Stimulated activated naive CD8-positive, alpha-beta T cell treated with anti-CD3 and anti-CD28 coated beads, Interleukin-15, Interleukin-2, amounts not matched to agents 100 ng/mL and 50 ng/mL, for 24 hours (primary cell): Measurements from ENCODE around the gene MPP7.
A peak's percentile ranks its signal among the peaks of the same experiment; 100 is the strongest.
"Not testable (repeated sequence)": the region's sequence is repeated elsewhere in the genome, so short reads cannot be mapped to it uniquely, and the experiment has no call there.

Source experiments
- H3K27ac Mint-ChIP-seq: one replicate; pipeline ENCODE4 v1.8.0; 2021; ENCODE audit warnings: mild to moderate bottlenecking, mixed read lengths
- H3K27me3 Mint-ChIP-seq: one replicate; pipeline ENCODE4 v1.8.0; 2021; ENCODE audit warnings: mixed read lengths
- H3K36me3 Mint-ChIP-seq: one replicate; pipeline ENCODE4 v1.8.0; 2021; ENCODE audit warnings: low read depth, mixed read lengths
- H3K4me1 Mint-ChIP-seq: one replicate; pipeline ENCODE4 v1.8.0; 2021; ENCODE audit warnings: low read depth, mixed read lengths
- H3K4me3 Mint-ChIP-seq: one replicate; pipeline ENCODE4 v1.8.0; 2021; ENCODE audit warnings: mild to moderate bottlenecking, mixed read lengths
- H3K9me3 Mint-ChIP-seq: one replicate; pipeline ENCODE4 v1.8.0; 2021; ENCODE audit warnings: mixed read lengths

Gene MPP7

GRCh38 chr10:28302638-28303488, at the start of gene MPP7:
TSS of gene MPP7 (minus strand) at chr10:28303064. CDS start at chr10:28238604, 64,460 bp downstream.
- H3K36me3 Mint-ChIP-seq: no peaks in the 10 kb centered on the region
- H3K27me3 Mint-ChIP-seq: peaks cover 8% of the 10 kb centered on the region
- H3K4me1 Mint-ChIP-seq: peaks cover 53% of the 10 kb centered on the region
- peak within 1 kb of the TSS; percentile 95 for H3K4me3 Mint-ChIP-seq
- peak within 1 kb of the TSS; percentile 84 for H3K27ac Mint-ChIP-seq
- no peaks in the 10 kb centered on the region for H3K9me3 Mint-ChIP-seq

- no peaks in the 10 kb centered on the region for H3K4me1 Mint-ChIP-seq
- peaks cover 6% of the 10 kb centered on the region for H3K36me3 Mint-ChIP-seq
- no peaks in the 10 kb centered on the region for H3K27me3 Mint-ChIP-seq
- peaks cover 3% of the 10 kb centered on the region for H3K9me3 Mint-ChIP-seq
- no peak overlapping the region for H3K27ac Mint-ChIP-seq
- no peak overlapping the region for H3K4me3 Mint-ChIP-seq
These were observed 47.0 kb upstream of the MPP7 start for GRCh38 chr10:28349892-28350291.

- peaks cover 6% of the 10 kb centered on the region for H3K36me3 Mint-ChIP-seq
- no peak overlapping the region for H3K27ac Mint-ChIP-seq
- no peaks in the 10 kb centered on the region for H3K27me3 Mint-ChIP-seq
- peaks cover 10% of the 10 kb centered on the region for H3K4me1 Mint-ChIP-seq
- H3K9me3 Mint-ChIP-seq: peaks cover 8% of the 10 kb centered on the region
- no peak overlapping the region for H3K4me3 Mint-ChIP-seq
These were observed 41.4 kb upstream of the MPP7 start for GRCh38 chr10:28343987-28344895.

GRCh38 chr10:28343252-28343651, 40.4 kb upstream of the MPP7 start:
- Mint-ChIP-seq H3K4me3 (no peak overlapping the region), H3K4me1 (peaks cover 12% of the 10 kb centered on the region), H3K9me3 (peaks cover 8% of the 10 kb centered on the region), H3K27me3 (no peaks in the 10 kb centered on the region), H3K36me3 (peaks cover 6% of the 10 kb centered on the region), H3K27ac (peak overlapping the region; percentile 17)

- not testable (repeated sequence) for H3K27me3 Mint-ChIP-seq, H3K4me3 Mint-ChIP-seq, H3K9me3 Mint-ChIP-seq, H3K27ac Mint-ChIP-seq, H3K36me3 Mint-ChIP-seq
- H3K4me1 Mint-ChIP-seq: peaks cover 23% of the 10 kb centered on the region
These were observed 38.8 kb upstream of the MPP7 start for GRCh38 chr10:28341679-28342078.

GRCh38 chr10:28332726-28333125, 29.9 kb upstream of the MPP7 start:
- Mint-ChIP-seq H3K4me1 (peaks cover 90% of the 10 kb centered on the region), H3K4me3 (peak overlapping the region; percentile 58), H3K27ac (peak overlapping the region; percentile 83), H3K27me3 (no peaks in the 10 kb centered on the region), H3K9me3 (no peaks in the 10 kb centered on the region), H3K36me3 (no peaks in the 10 kb centered on the region)

GRCh38 chr10:28331841-28332240, 29.0 kb upstream of the MPP7 start:
- Mint-ChIP-seq H3K4me1 (peaks cover 90% of the 10 kb centered on the region), H3K36me3 (no peaks in the 10 kb centered on the region), H3K27me3 (no peaks in the 10 kb centered on the region), H3K27ac (peak overlapping the region; percentile 83), H3K9me3 (no peaks in the 10 kb centered on the region), H3K4me3 (peak overlapping the region; percentile 26)

GRCh38 chr10:28331066-28331465, 28.2 kb upstream of the MPP7 start:
- Mint-ChIP-seq H3K4me3 (peak overlapping the region; percentile 44), H3K27me3 (no peaks in the 10 kb centered on the region), H3K9me3 (no peaks in the 10 kb centered on the region), H3K36me3 (no peaks in the 10 kb centered on the region), H3K27ac (peak overlapping the region; percentile 86), H3K4me1 (peaks cover 90% of the 10 kb centered on the region)

GRCh38 chr10:28328346-28328745, 25.5 kb upstream of the MPP7 start:
- Mint-ChIP-seq H3K27me3 (no peaks in the 10 kb centered on the region), H3K36me3 (no peaks in the 10 kb centered on the region), H3K27ac (no peak overlapping the region), H3K4me3 (no peak overlapping the region), H3K9me3 (no peaks in the 10 kb centered on the region), H3K4me1 (peaks cover 70% of the 10 kb centered on the region)

GRCh38 chr10:28327491-28327880, 24.6 kb upstream of the MPP7 start:
- Mint-ChIP-seq H3K4me1 (peaks cover 67% of the 10 kb centered on the region), H3K4me3 (no peak overlapping the region), H3K27ac (peak overlapping the region; percentile 70), H3K36me3 (no peaks in the 10 kb centered on the region), H3K9me3 (no peaks in the 10 kb centered on the region), H3K27me3 (no peaks in the 10 kb centered on the region)

GRCh38 chr10:28326516-28327490, 23.9 kb upstream of the MPP7 start:
- Mint-ChIP-seq H3K4me1 (peaks cover 63% of the 10 kb centered on the region), H3K4me3 (peak overlapping the region; percentile 38), H3K27ac (peak overlapping the region; percentile 12), H3K27me3 (no peaks in the 10 kb centered on the region), H3K9me3 (no peaks in the 10 kb centered on the region), H3K36me3 (no peaks in the 10 kb centered on the region)

- no peak overlapping the region for H3K4me3 Mint-ChIP-seq
- no peak overlapping the region for H3K27ac Mint-ChIP-seq
- no peaks in the 10 kb centered on the region for H3K27me3 Mint-ChIP-seq
- peaks cover 8% of the 10 kb centered on the region for H3K4me1 Mint-ChIP-seq
- peaks cover 3% of the 10 kb centered on the region for H3K36me3 Mint-ChIP-seq
- no peaks in the 10 kb centered on the region for H3K9me3 Mint-ChIP-seq
These were observed 17.9 kb upstream of the MPP7 start for GRCh38 chr10:28320799-28321198.

GRCh38 chr10:28320090-28320489, 17.2 kb upstream of the MPP7 start:
- peaks cover 6% of the 10 kb centered on the region for H3K4me1 Mint-ChIP-seq

GRCh38 chr10:28319061-28319460, 16.2 kb upstream of the MPP7 start:
- H3K4me3 Mint-ChIP-seq, H3K36me3 Mint-ChIP-seq, H3K27me3 Mint-ChIP-seq, H3K27ac Mint-ChIP-seq, H3K9me3 Mint-ChIP-seq, H3K4me1 Mint-ChIP-seq: not testable (repeated sequence)

More at GRCh38 chr10:28320090-28320489, 17.2 kb upstream of the MPP7 start:
- H3K9me3 Mint-ChIP-seq: no peaks in the 10 kb centered on the region
- no peak overlapping the region for H3K27ac Mint-ChIP-seq
- no peaks in the 10 kb centered on the region for H3K27me3 Mint-ChIP-seq
- H3K36me3 Mint-ChIP-seq: peaks cover 3% of the 10 kb centered on the region
- no peak overlapping the region for H3K4me3 Mint-ChIP-seq
